CD14-positive monocyte (primary cell): ENCODE results near the gene RAD51C. TPM values are rescaled to one million over a fixed set of nuclear protein-coding genes. Genes with fewer than 3 reads are reported as not detected.

Experiments used
- DNase-seq, 3 donors: peaks; one replicate each; pipeline ENCODE4 v3.0.0-alpha.2; 2011 to 2022
- H2AFZ ChIP-seq: 2 replicates; pipeline ENCODE4 v1.6.0; 2012; ENCODE audit warnings: mild to moderate bottlenecking, low read depth, low read length, inconsistent platforms; ENCODE audit not compliant: insufficient read depth, poor library complexity, severe bottlenecking
- H3K27ac ChIP-seq, 2 donors: 1 replicate in 1 of 2; 2 replicates in 1 of 2; pipeline ENCODE4 v1.5.1; 2012 to 2013; ENCODE audit warnings: low read length in 2 of 2, control low read depth in 1 of 2, inconsistent platforms in 1 of 2, low read depth in 1 of 2, mild to moderate bottlenecking in 1 of 2
- H3K27me3 ChIP-seq, 2 donors: one replicate each; pipeline versions ENCODE4 v1.6.0 to v1.6.1; 2011 to 2013; ENCODE audit warnings: low read length in 2 of 2; ENCODE audit not compliant: control insufficient read depth in 2 of 2, insufficient read depth in 2 of 2
- H3K36me3 ChIP-seq, 2 donors: replicated peaks in 1 of 2; 1 replicate in 1 of 2; 2 replicates in 1 of 2; pipeline versions ENCODE4 v1.5.1 to v1.6.1; 2012 to 2013; ENCODE audit warnings: low read length in 2 of 2, control low read depth in 1 of 2, inconsistent platforms in 1 of 2, mild to moderate bottlenecking in 1 of 2; ENCODE audit not compliant: insufficient read depth in 2 of 2, control insufficient read depth in 1 of 2
- H3K4me1 ChIP-seq, 2 donors: 1 replicate in 1 of 2; 2 replicates in 1 of 2; pipeline versions ENCODE4 v1.5.1 to v1.6.1; 2012 to 2013; ENCODE audit warnings: low read length in 2 of 2, control low read depth in 1 of 2, inconsistent platforms in 1 of 2, mild to moderate bottlenecking in 1 of 2, moderate library complexity in 1 of 2; ENCODE audit not compliant: insufficient read depth in 2 of 2, control insufficient read depth in 1 of 2
- H3K4me2 ChIP-seq: replicated peaks from 2 replicates; pipeline ENCODE3; 2012; ENCODE audit warnings: low read length, moderate library complexity, mild to moderate bottlenecking; ENCODE audit not compliant: poor library complexity, severe bottlenecking; ENCODE audit errors: extremely low read depth
- H3K4me3 ChIP-seq, 3 experiments: fragments of 200-600 bp in 1 of 3; sonication (generic) in 1 of 3; replicated peaks in 1 of 3; 1 replicate in 2 of 3; 2 replicates in 1 of 3; pipeline ENCODE4 v1.5.1; 2011 to 2013; ENCODE audit warnings: low read length in 3 of 3, mild to moderate bottlenecking in 3 of 3, control low read depth in 2 of 3, low read depth in 2 of 3, inconsistent platforms in 1 of 3, moderate library complexity in 1 of 3
- H3K79me2 ChIP-seq: 2 replicates; pipeline ENCODE4 v1.6.0; 2012; ENCODE audit warnings: mild to moderate bottlenecking, control low read depth, inconsistent platforms, low read length, moderate library complexity; ENCODE audit not compliant: insufficient read depth
- H3K9ac ChIP-seq: 2 replicates; pipeline ENCODE4 v1.6.0; 2017; ENCODE audit warnings: low read length, mild to moderate bottlenecking; ENCODE audit not compliant: insufficient read depth, poor library complexity, severe bottlenecking
- H3K9me3 ChIP-seq, 2 donors: replicated peaks in 1 of 2; 1 replicate in 1 of 2; 2 replicates in 1 of 2; pipeline versions ENCODE4 v1.5.1 to v1.6.1; 2012 to 2013; ENCODE audit warnings: low read length in 2 of 2, control low read depth in 1 of 2; ENCODE audit not compliant: control insufficient read depth in 1 of 2, insufficient read depth in 1 of 2
- H4K20me1 ChIP-seq: 2 replicates; pipeline ENCODE4 v1.6.0; 2012; ENCODE audit warnings: mild to moderate bottlenecking, low read length, control low read depth, moderate library complexity; ENCODE audit not compliant: insufficient read depth
- H3K27ac Mint-ChIP-seq, 7 donors: one replicate each; pipeline ENCODE4 v1.8.0; 2020; ENCODE audit warnings: mild to moderate bottlenecking in 7 of 7, mixed read lengths in 7 of 7, moderate library complexity in 6 of 7, inconsistent platforms in 2 of 7
- H3K27me3 Mint-ChIP-seq, 3 donors: one replicate each; pipeline ENCODE4 v1.8.0; 2021 to 2022; ENCODE audit warnings: low read depth in 3 of 3, mild to moderate bottlenecking in 3 of 3, mixed read lengths in 3 of 3, moderate library complexity in 3 of 3, inconsistent platforms in 1 of 3
- H3K36me3 Mint-ChIP-seq, 2 donors: one replicate each; pipeline ENCODE4 v1.8.0; 2020; ENCODE audit warnings: mixed read lengths in 2 of 2, inconsistent platforms in 1 of 2, mild to moderate bottlenecking in 1 of 2
- H3K4me1 Mint-ChIP-seq: one replicate; pipeline ENCODE4 v1.8.0; 2020; ENCODE audit warnings: mild to moderate bottlenecking, mixed read lengths
- H3K4me3 Mint-ChIP-seq, 2 donors: one replicate each; pipeline ENCODE4 v1.8.0; 2020; ENCODE audit warnings: mild to moderate bottlenecking in 2 of 2, mixed read lengths in 2 of 2, moderate library complexity in 1 of 2
- H3K9me3 Mint-ChIP-seq, 7 donors: one replicate each; pipeline ENCODE4 v1.8.0; 2020 to 2022; ENCODE audit warnings: mixed read lengths in 7 of 7, mild to moderate bottlenecking in 6 of 7, moderate library complexity in 6 of 7, inconsistent platforms in 2 of 7
- CTCF ChIP-seq: fragments of 200-600 bp; IDR thresholded peaks from one replicate; pipeline ENCODE4 v1.8.0; 2022; ENCODE audit warnings: antibody characterized with exemption, mild to moderate bottlenecking
- WGBS: methylation state at CpG from one replicate; pipeline ENCODE4 v1.1.5; 2013; ENCODE audit warnings: missing lambda C conversion rate; ENCODE audit not compliant: insufficient coverage; 5-methylcytosine and 5-hydroxymethylcytosine counted together
- intact Hi-C, 2 donors: fragments of 100-400 bp; cut with micrococcal nuclease; formaldehyde crosslinking; loops; one replicate each; pipeline versions ENCODE4 v1.15.0 to v1.15.1; 2023
- polyA plus RNA-seq, 3 donors: library from polyadenylated mRNA; depleted of rRNA in 1 of 3; unstranded in 2 of 3; stranded (reverse) in 1 of 3; fragments of 300-500 nt in 2 of 3; fragments of >200 nt in 1 of 3; fragmentation: Illumina TruSeq in 2 of 3; gene quantifications; 1 replicate in 2 of 3; 2 replicates in 1 of 3; pipeline ENCODE4 v1.2.3, GENCODE V29; 2012 to 2021

The RAD51C gene
- polyA plus RNA-seq, 3 donors, result 6.8 to 14.5 (median 13.1) TPM

- peaks cover 65 to 87% of the 10 kb centered on the region in 2 donors for H3K27me3 ChIP-seq
- H3K27ac Mint-ChIP-seq, result no peak overlapping the region
Measured at GRCh38 chr17:58758890-58759289, 66.5 kb downstream of the RAD51C start.

GRCh38 chr17:58759522-58759921 is 67.1 kb downstream of the RAD51C start:
- peaks cover 61 to 81% of the 10 kb centered on the region in 2 donors for H3K27me3 ChIP-seq

More at GRCh38 chr17:58758890-58759289, 66.5 kb downstream of the RAD51C start:
- WGBS, result 94% methylated on average over 4 of the region's 8 CpGs
- Mint-ChIP-seq H3K4me3 (peak overlapping the region in 1 of 2 donors; percentile 72), H3K9me3 (peaks cover 0 to 17% (median 9%) of the 10 kb centered on the region in 7 donors), H3K36me3 (peaks cover 0 to 5% of the 10 kb centered on the region in 2 donors), H3K27me3 (peaks cover 61 to 79% (median 65%) of the 10 kb centered on the region in 3 donors), H3K4me1 (peaks cover 18% of the 10 kb centered on the region)
- no peak for DNase-seq
- H3K4me2 ChIP-seq, result no peak overlapping the region
- intact Hi-C loops, result no loop called here
- H3K79me2 ChIP-seq, result no peaks in the 10 kb centered on the region
- H2AFZ ChIP-seq, result no peak overlapping the region
- no peak overlapping the region for H3K27ac ChIP-seq
- H3K4me3 ChIP-seq, result no peak overlapping the region
- peaks cover 0 to 9% of the 10 kb centered on the region in 2 donors for H3K9me3 ChIP-seq
- no peak overlapping the region for H3K9ac ChIP-seq
- no peak for TF ChIP-seq CTCF
- H3K36me3 ChIP-seq, result no peaks in the 10 kb centered on the region
- peaks cover 16 to 21% of the 10 kb centered on the region in 2 donors for H3K4me1 ChIP-seq
- H4K20me1 ChIP-seq, result no peaks in the 10 kb centered on the region

More at GRCh38 chr17:58759522-58759921, 67.1 kb downstream of the RAD51C start:
- Histone ChIP-seq H3K36me3 (no peaks in the 10 kb centered on the region), H3K4me3 (no peak overlapping the region), H3K79me2 (no peaks in the 10 kb centered on the region), H3K4me1 (peaks cover 16 to 21% of the 10 kb centered on the region in 2 donors), H3K27ac (no peak overlapping the region), H3K4me2 (no peak overlapping the region), H2AFZ (no peak overlapping the region), H3K9me3 (peaks cover 0 to 9% of the 10 kb centered on the region in 2 donors), H4K20me1 (no peaks in the 10 kb centered on the region), H3K9ac (no peak overlapping the region)
- Mint-ChIP-seq H3K4me3 (peak overlapping the region in 1 of 2 donors; percentile 72), H3K27me3 (peaks cover 55 to 76% (median 61%) of the 10 kb centered on the region in 3 donors), H3K9me3 (peaks cover 0 to 17% (median 9%) of the 10 kb centered on the region in 7 donors), H3K36me3 (peaks cover 0 to 5% of the 10 kb centered on the region in 2 donors), H3K27ac (no peak overlapping the region), H3K4me1 (peaks cover 18% of the 10 kb centered on the region)
- intact Hi-C loops, result no loop called here
- DNase-seq, result no peak
- no peak for TF ChIP-seq CTCF
- no CpG with 5 or more reads among the region's 2 CpGs for WGBS
